OCI-M2 (cell line): ENCODE results near the gene CDK5RAP3.
A peak's percentile ranks its signal among the peaks of the same experiment; 100 is the strongest.
"Not testable (repeated sequence)": the region's sequence is repeated elsewhere in the genome, so short reads cannot be mapped to it uniquely, and the experiment has no call there.

Experiments used
- DNase-seq: peaks from one replicate; lab custom pipeline; 2025; ENCODE audit not compliant: unreplicated experiment; lab: John Stamatoyannopoulos, UW

The CDK5RAP3 gene

GRCh38 chr17:47970725-47971499 lies at the start of gene CDK5RAP3:
Gene CDK5RAP3, plus strand, starts transcription at chr17:47971113. Its CDS starts 34 bp downstream, at chr17:47971147.
- DNase-seq, result peak; percentile 83

- DNase-seq, result no peak
Measured at GRCh38 chr17:47924785-47925677, 45.9 kb upstream of the CDK5RAP3 start.

- no peak for DNase-seq
Measured at GRCh38 chr17:47925678-47925988, 45.3 kb upstream of the CDK5RAP3 start.

- no peak for DNase-seq
Measured at GRCh38 chr17:47927821-47928400, 43.0 kb upstream of the CDK5RAP3 start.

- DNase-seq, result no peak
Measured at GRCh38 chr17:47928415-47928814, 42.5 kb upstream of the CDK5RAP3 start.

GRCh38 chr17:47929218-47930000 lies 41.5 kb upstream of the CDK5RAP3 start:
- DNase-seq, result no peak

GRCh38 chr17:47931848-47932247 lies 39.1 kb upstream of the CDK5RAP3 start:
- no peak for DNase-seq

GRCh38 chr17:47934856-47935255 lies 36.1 kb upstream of the CDK5RAP3 start:
- no peak for DNase-seq

- DNase-seq, result not testable (repeated sequence)
Measured at GRCh38 chr17:47935468-47935867, 35.4 kb upstream of the CDK5RAP3 start.

- DNase-seq, result no peak
Measured at GRCh38 chr17:47935961-47936360, 35.0 kb upstream of the CDK5RAP3 start.

- no peak for DNase-seq
Measured at GRCh38 chr17:47937941-47938340, 33.0 kb upstream of the CDK5RAP3 start.

- peak; percentile 74 for DNase-seq
Measured at GRCh38 chr17:47941246-47942095, 29.4 kb upstream of the CDK5RAP3 start, which contains the start of gene PNPO. Gene PNPO, plus strand, starts transcription at chr17:47941571. Its CDS starts 105 bp downstream, at chr17:47941676.

GRCh38 chr17:47942096-47942510 lies 28.8 kb upstream of the CDK5RAP3 start:
- DNase-seq, result no peak

GRCh38 chr17:47942568-47942967 lies 28.3 kb upstream of the CDK5RAP3 start:
- no peak for DNase-seq

- no peak for DNase-seq
Measured at GRCh38 chr17:47945080-47945479, 25.8 kb upstream of the CDK5RAP3 start.

GRCh38 chr17:47945529-47946508 lies 25.1 kb upstream of the CDK5RAP3 start:
- no peak for DNase-seq

- no peak for DNase-seq
Measured at GRCh38 chr17:47946516-47946915, 24.4 kb upstream of the CDK5RAP3 start.

- DNase-seq, result peak; percentile 10
Measured at GRCh38 chr17:47946929-47947397, 23.9 kb upstream of the CDK5RAP3 start.
